Amniotic stem cell (primary cell): Measurements from ENCODE around the gene SLC22A16.
"Not testable (repeated sequence)": the region's sequence is repeated elsewhere in the genome, so short reads cannot be mapped to it uniquely, and the experiment has no call there.

ENCODE experiments used
- DNase-seq: peaks from one replicate; lab custom pipeline; 2025; lab: John Stamatoyannopoulos, UW

Gene SLC22A16

DNA sequence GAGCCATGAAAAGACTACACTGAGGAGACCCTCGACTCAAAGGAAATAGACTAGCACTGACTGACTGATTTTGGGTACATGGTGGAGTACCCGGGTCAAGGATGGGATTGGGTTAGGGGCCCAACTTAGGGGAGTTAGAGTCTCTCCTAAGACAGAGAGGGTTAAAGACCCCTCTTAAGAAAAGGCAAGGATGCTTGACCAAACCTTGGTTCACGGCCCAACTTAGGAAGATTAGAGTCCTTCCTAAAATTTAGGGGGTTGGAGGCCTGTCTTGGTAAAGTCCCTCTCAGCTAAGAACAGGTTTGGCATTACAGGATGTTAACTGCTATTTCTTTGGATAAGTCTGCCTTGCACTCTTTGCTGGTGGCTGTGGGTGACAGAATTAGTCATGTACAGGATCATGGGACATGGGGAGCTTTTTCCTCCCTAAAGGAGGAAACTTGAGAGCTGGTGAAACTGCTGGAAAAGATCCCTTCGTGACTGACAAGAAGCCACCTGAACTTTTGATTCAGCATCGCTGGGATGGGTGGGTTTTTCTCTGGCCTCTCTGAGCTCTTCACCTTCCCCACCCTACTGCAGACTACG is 12.3 kb upstream of the SLC22A16 start:
- DNase-seq, result no peak

- DNase-seq, result not testable (repeated sequence)
Measured at GRCh38 chr6:110487968-110488381, 11.6 kb upstream of the SLC22A16 start.

- no peak for DNase-seq
Measured at GRCh38 chr6:110486756-110487155, 10.3 kb upstream of the SLC22A16 start.

DNA sequence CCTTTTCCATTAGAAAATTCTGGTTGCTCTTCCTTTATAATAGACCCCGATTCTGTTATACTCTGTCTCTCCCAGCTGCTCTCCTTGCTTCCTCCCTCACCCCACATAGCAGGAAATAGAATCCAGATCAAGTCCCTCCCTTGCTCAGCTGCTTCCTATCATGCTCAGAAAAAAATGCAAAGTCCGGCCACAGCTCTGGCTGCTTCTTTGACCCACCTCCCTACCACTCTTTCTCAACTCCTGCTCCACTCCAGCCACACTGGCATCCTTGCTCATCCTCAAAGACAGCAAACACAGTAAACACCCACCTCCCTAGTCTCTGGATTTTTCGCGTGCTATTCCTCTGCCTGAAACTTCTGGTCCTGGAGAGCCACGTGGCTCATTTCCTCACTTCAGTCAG is 9.1 kb upstream of the SLC22A16 start:
- DNase-seq, result no peak

- DNase-seq, result no peak
Measured at GRCh38 chr6:110484321-110484720, 7.9 kb upstream of the SLC22A16 start.

DNA sequence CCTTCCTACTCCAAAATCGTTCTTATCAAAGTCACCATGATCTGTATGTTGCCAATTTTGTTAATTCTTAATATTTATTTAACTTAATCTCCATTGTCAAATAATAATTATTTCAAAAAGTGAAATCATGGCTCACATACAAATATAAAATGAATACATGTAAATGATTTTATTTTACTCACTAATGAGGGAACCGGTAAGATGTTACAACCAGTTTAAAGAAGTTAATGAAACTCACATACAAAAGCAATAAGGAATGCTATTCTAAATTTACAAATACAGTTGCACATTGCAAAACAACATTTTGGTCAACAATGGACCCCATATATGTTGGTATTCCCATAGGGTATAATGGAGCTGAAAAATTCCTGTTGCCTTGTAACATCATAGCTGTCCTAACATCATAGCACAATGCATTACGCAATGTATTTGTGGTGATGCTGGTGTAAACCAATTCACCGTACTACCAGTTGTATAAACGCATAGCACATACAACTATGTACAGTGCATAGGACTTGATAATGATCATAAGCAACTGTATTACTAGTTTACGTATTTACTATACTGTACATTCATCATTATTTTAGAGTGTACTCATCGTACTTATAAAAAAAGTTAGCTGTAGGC is 6.5 kb upstream of the SLC22A16 start:
- DNase-seq, result no peak

GRCh38 chr6:110481081-110481480 is 4.7 kb upstream of the SLC22A16 start:
- no peak for DNase-seq

DNA sequence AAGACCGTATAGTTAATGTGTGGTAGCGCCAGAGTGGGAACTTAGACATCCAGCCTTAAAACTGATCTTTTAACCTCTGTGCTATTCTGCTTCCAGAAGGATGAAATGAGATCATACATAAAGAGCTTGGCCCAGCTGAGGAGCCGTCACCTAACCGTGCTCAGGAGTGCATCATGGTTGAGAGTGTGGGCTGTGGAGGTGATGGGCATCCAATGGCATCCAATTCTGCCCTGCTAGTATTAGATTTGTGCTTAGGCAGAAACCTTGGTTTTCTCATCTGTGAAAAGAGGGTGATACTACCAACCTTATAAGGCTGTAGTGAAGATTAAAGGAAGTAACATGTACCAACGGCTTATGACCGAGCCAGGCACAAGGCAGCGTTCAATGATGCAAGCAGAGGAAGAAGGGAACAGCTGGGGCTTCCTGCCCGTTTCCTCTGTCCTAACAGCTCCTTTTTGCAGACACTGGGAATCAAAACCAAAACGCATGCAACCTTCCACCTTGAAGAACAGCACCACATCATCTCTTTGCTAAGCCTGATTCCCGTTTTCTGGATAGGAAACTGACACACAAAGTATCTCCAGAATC is 1.3 kb downstream of the SLC22A16 start:
- DNase-seq, result no peak

- no peak for DNase-seq
Measured at GRCh38 chr6:110474500-110474899, 1.9 kb downstream of the SLC22A16 start.

- no peak for DNase-seq
Measured at GRCh38 chr6:110472739-110473138, 3.7 kb downstream of the SLC22A16 start.

DNA sequence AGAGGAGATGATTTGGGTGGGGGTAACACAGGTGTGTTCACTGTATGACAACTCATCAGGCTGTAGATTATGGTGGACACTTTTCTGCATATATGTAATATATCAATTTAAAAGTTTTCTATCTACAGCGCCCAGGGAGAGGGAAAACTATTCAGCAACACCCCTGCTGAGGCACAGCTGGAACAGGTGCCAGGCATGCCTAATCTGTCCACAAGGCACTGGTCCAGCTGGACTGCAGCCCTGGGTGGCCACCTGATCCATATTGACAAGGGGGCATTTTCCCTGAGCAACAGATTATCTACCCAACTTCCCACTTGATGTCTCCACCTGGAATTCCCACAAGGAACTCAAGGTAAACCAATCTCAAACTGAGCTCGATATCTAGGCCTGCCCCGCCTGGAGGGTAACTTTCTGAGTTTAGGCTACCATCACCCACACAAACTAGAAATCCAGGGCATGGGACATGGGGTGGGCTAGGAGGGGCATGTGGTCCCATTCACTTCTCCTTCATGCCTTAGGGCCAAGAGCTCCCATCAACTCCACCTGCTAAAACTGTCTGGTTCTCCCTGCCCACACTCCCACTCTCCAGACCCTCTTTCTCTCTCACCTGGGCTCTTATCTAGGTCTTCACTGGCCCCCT is 4.6 kb downstream of the SLC22A16 start:
- no peak for DNase-seq

GRCh38 chr6:110468731-110469130 is 7.7 kb downstream of the SLC22A16 start:
- no peak for DNase-seq

DNA sequence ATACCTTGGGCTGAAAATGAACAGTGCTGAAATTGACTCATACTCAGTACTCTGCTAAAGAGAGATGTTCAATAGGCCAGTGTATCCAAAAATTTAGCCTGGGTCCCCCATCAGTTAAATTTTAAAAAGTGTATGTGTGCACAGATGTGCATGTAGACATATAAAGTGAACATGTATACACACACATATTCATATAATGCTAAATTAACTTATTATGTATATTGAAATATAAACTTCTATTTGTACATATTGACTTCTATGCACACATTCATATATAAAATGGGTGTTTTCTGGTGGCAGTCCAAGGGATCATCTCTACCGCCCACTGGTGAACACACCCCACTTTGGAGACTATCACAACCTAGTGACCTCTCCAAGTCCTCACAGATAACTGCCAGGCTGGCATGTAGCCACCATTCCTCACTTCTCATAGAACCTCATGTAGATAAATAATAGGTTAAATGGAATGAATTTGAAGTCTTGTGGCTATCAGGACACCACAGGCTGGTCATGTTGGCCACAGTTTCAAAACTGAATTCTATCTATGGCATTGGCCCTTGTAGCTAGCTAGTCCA is 8.8 kb downstream of the SLC22A16 start:
- no peak for DNase-seq

DNA sequence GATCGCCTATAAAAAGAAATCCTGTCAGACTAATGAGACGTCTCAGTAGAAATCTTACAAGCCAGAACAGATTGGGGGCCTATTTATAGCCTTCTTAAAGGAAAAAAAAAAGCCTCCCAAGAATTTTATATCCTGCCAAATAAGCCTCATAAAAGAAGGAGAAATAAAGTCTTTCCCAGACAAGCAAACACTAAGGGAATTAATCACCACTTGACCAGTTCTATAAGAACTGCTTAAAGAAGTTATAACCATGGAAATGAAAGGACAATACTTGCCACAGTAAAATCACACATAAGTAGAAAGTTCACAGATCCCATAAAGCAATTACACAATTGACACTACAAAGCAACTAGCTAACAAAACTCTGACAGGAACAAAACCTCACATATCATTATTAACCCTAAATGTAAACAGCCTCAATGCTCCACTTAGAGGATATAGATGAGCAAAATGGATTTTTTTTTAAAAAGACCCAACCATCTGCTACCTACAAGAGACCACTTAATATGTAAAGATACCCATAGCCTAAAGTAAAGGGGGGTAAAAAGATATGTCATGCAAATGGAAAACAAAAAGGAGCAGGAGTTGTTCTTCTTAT is 13.4 kb downstream of the SLC22A16 start:
- no peak for DNase-seq

DNA sequence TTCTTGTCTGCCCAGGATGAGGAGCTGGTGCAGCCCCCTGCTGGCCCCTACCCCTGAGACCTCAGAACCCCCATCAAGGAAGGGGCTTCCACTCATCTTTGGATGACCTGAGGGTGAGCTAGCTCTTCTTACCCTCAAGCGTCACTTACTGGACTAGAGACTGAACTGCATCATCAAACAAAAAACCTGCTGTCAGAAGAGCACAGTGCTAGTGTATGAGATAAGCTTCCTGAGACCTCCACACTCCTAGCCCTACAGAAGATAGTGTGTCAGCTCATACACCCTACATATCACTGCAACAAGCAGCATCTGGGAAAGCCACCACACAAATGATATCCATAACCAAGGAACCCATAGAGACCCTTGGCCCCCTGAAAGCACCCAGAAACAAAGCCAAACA is 15.0 kb downstream of the SLC22A16 start:
- no peak for DNase-seq

DNA sequence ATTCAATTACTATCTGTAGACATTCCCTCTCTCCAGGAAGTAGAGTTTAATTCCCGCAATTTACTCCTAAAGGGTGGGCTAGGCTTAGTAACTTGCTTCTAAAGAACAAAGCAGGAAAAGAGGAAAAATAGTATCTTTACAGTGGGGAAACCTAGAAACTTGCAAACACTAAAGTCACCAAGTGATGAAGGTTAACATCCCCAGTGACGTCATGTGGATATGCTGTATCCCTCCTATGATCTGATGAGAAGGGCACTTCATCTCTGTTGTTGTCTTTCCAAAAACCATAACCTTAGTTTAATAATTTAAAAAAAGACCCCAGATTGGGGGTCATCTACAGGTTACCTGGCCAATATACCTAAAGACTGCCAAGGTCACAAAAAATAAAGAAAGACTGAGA is 17.3 kb downstream of the SLC22A16 start:
- DNase-seq, result no peak

- no peak for DNase-seq
Measured at GRCh38 chr6:110458476-110458875, 17.9 kb downstream of the SLC22A16 start.

DNA sequence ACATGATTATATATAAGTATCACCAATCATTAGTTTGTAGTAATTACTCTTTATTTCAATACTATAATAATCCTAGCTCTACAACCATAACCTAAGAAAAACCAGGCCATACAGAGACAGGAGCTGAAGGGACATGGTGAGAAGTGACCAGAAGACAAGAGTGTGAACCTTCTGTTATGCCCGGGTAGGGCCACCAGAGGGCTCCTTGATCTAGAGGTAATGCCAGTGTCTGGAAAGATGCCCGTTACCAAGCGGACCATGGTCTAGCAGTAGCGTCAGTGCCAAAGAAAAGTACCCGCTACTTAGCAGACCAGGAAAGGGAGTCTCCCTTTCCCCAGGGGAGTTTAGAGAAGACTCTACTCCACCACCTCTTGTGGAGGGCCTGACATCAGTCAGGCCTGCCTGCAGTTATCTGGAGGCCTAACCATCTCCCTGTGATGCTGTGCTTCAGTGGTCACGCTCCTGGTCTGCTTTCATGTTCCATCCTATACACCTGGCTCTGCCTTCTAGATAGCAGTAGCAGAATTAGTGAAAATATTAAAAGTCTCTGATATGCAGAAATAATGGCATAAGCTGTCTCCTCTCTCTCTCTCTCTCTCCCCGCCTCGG is 18.7 kb downstream of the SLC22A16 start:
- not testable (repeated sequence) for DNase-seq

- no peak for DNase-seq
Measured at GRCh38 chr6:110456694-110457093, 19.7 kb downstream of the SLC22A16 start.

DNA sequence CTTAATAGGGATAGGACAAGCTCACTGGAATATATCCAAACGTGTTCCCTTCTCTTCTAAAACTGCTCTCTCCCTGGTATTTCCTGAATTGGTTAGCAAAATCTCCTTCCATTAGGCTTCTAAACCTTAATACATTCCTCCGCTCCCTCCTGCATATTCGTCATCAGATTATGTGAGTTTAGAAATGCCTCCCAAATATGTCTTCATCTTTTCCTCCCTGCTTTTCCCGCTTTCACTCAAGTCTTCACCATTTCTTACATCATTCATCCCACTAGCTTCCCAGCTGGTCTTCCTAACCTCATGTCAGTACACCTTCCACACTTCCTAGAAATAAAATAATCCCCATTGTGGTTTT is 26.9 kb downstream of the SLC22A16 start:
- no peak for DNase-seq

DNA sequence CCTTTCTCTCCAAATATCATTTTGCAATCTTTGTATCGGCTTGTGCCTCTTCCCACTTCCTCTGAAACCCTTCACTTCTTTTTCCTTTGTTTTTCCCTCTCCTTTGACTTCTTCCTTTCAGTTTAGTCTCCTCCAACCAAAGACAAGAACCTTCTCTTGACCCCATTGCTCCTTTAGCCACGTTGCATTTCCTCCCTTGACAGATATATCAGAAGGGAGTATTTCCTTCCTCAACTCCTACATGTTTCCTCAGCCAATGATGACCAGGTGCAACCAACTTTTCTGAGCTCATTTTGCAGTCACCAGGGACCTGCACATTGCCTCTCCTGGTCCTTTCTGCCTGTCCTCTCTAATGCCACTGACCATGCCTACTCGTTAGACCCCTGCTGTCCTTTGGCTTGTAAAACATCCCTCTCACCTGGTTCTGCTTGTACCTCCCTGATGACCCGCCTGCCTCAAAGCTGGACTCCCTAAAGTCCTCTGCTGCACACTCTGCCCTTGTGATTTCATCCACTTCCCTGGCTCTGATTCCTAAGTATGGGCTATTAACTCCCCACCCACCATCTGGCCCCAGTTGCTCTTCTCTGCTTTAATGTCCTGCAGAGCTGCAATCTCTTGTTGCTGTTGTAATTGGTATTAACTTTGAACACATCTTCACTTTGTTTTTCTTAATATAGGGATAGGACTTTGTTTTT is 27.4 kb downstream of the SLC22A16 start:
- DNase-seq, result no peak

DNA sequence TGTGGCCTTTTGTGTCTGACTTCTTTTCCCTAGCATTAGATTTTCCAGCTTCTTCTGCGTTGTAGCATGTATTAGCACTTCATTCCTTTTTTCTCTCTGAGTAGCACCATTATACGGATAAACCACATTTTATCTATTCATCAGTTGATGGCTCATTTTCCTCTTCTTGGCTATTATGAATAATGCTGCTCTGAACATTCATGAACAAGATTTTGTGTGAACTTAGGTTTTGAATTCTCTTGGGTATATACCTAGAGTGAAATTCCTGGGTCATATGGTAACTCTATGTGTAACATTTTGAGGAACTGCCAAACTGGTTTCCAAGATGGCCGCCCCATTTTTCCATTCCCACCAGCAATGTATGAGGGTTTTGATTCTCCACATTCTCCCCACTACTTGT is 28.7 kb downstream of the SLC22A16 start:
- no peak for DNase-seq
